Activated CD4-positive, alpha-beta T cell treated with anti-CD3 and anti-CD28 coated beads, Interleukin-2, amount 10 ng/mL, durations not matched to agents 7 days and 5 days (primary cell): ENCODE results near the gene TMEM116. TPM values are rescaled to one million over a fixed set of nuclear protein-coding genes. Genes with fewer than 3 reads are reported as not detected.
A peak's percentile ranks its signal among the peaks of the same experiment; 100 is the strongest.
"Not testable (repeated sequence)": the region's sequence is repeated elsewhere in the genome, so short reads cannot be mapped to it uniquely, and the experiment has no call there.

Source experiments
- CTCF ChIA-PET: fragments of 350-600 bp; sonication (Branson Sonifier 250); formaldehyde crosslinking; loops from one replicate; lab custom pipeline; 2021; ENCODE audit warnings: antibody characterized with exemption; lab: Charles Lee
- POLR2A ChIA-PET: fragments of 350-600 bp; sonication (Branson Sonifier 250); formaldehyde crosslinking; loops from one replicate; lab custom pipeline; 2021; ENCODE audit warnings: antibody characterized with exemption; lab: Charles Lee
- DNase-seq: peaks from one replicate; pipeline ENCODE4 v3.0.0-alpha.2; 2020
- H3K27ac Mint-ChIP-seq: one replicate; pipeline ENCODE4 v1.8.0; 2021; ENCODE audit warnings: mild to moderate bottlenecking, moderate library complexity, mixed read lengths
- H3K27me3 Mint-ChIP-seq: one replicate; pipeline ENCODE4 v1.8.0; 2021; ENCODE audit warnings: mixed read lengths
- H3K36me3 Mint-ChIP-seq: one replicate; pipeline ENCODE4 v1.8.0; 2021; ENCODE audit warnings: low read depth, mixed read lengths
- H3K4me1 Mint-ChIP-seq: one replicate; pipeline ENCODE4 v1.8.0; 2021; ENCODE audit warnings: mixed read lengths
- H3K4me3 Mint-ChIP-seq: one replicate; pipeline ENCODE4 v1.8.0; 2021; ENCODE audit warnings: mild to moderate bottlenecking, moderate library complexity, mixed read lengths
- H3K9me3 Mint-ChIP-seq: one replicate; pipeline ENCODE4 v1.8.0; 2021; ENCODE audit warnings: mixed read lengths
- total RNA-seq, 2 experiments: library from RNA; stranded (reverse); gene quantifications; one replicate each; pipeline ENCODE4 v1.2.3, GENCODE V29; 2021

Gene TMEM116
- total RNA-seq, 2 experiments from 2014 or later = 16.6 to 16.9 TPM

DNA sequence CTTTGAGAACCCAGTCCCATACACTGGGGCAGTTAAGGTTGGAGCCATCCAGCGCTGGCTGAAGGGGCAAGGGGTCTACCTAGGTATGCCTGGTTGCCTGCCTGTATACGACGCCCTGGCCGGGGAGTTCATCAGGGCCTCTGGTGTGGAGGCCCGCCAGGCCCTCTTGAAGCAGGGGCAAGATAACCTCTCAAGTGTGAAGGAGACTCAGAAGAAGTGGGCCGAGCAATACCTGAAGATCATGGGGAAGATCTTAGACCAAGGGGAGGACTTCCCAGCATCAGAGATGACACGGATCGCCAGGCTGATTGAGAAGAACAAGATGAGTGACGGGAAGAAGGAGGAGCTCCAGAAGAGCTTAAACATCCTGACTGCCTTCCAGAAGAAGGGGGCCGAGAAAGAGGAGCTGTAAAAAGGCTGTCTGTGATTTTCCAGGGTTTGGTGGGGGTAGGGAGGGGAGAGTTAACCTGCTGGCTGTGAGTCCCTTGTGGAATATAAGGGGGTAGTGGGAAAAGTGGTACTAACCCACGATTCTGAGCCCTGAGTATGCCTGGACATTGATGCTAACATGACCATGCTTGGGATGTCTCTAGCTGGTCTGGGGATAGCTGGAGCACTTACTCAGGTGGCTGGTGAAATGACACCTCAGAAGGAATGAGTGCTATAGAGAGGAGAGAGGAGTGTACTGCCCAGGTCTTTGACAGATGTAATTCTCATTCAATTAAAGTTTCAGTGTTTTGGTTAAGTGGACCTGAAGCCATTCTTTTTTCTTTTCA, 9.5 kb upstream of the TMEM116 start:
- Mint-ChIP-seq H3K36me3 (peaks cover 67% of the 10 kb centered on the region), H3K4me3 (no peak overlapping the region), H3K27me3 (no peaks in the 10 kb centered on the region), H3K9me3 (no peaks in the 10 kb centered on the region), H3K4me1 (peaks cover 43% of the 10 kb centered on the region), H3K27ac (peak overlapping the region; percentile 71)
- DNase-seq = no peak
- ChIA-PET POLR2A (no interaction called here), CTCF (interaction anchor here (0.6 to 1.4 kb wide), 5 partner anchors 8 to 361 kb away, joined by 3 to 6 read pairs (median 3); no protein-coding TSS in a partner anchor)

DNA sequence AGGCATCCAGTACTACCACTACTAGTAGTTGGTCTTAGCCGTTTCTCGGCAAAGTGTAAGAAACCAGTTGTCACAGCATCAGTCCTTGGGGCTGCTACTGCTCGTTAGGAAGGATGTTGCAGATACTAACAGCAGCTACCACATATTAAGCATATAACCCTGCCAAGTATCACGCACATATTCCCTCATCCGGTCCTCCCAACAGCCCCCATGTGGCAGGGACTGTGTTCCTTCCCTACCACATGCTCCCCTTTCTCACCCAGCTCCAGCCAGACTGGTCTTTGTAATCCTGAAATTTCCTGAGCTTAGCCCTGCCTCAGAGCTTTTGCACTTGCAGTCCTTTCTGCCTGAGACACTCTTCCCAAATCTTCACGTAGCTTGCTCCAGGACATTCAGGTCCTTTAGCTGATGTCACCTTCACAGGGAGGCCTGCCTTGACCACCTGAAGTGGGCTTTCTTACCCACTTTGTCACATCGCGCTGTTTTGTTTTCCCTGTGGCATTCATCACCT, 8.0 kb upstream of the TMEM116 start:
- ChIA-PET CTCF (interaction anchor here (0.5 to 1.2 kb wide), 4 partner anchors 10 to 679 kb away, joined by 3 read pairs; no protein-coding TSS in a partner anchor), POLR2A (no interaction called here)
- H3K27me3 Mint-ChIP-seq = no peaks in the 10 kb centered on the region
- peaks cover 72% of the 10 kb centered on the region for H3K36me3 Mint-ChIP-seq
- no peak for DNase-seq
- H3K4me1 Mint-ChIP-seq = peaks cover 49% of the 10 kb centered on the region
- H3K9me3 Mint-ChIP-seq = peaks cover 3% of the 10 kb centered on the region
- H3K4me3 Mint-ChIP-seq = no peak overlapping the region
- H3K27ac Mint-ChIP-seq = no peak overlapping the region

DNA sequence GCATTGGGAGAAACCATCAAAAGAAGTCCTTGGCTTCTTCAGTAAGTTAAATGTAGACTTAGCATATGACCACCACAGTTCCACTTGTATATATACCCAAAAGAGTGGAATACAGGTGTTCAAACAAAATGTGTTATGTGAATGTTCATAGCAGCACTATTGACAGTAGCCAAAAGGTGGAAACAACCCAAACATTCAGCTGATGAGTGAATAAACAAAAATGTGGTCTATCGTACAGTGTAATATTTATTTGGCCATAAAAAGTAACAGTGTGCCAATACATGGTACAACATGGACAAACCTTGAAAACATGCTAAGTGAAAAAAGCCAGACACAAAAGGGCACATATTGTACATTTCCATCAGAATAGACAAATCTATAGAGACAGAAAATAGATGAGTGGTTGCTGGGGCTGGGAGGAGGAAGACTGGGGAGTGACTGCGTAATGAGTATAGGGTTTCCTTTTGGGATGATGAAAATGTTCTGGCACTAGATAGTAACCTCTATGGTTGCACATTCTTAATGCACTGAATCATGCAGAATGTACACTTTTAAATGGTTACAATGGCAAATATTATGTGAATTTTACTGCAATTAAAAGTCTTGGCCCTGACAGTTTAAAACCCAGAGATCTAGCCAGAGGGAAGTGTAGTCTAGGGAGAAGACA, 5.7 kb upstream of the TMEM116 start:
- Mint-ChIP-seq H3K4me1 (peaks cover 54% of the 10 kb centered on the region), H3K9me3 (peaks cover 4% of the 10 kb centered on the region), H3K27ac (no peak overlapping the region), H3K4me3 (no peak overlapping the region), H3K27me3 (no peaks in the 10 kb centered on the region), H3K36me3 (peaks cover 71% of the 10 kb centered on the region)
- DNase-seq = no peak
- POLR2A ChIA-PET = no interaction called here
- CTCF ChIA-PET = interaction anchor here (2.0 kb wide), 1 partner anchor 22 kb away, joined by 5 read pairs; no protein-coding TSS in a partner anchor

DNA sequence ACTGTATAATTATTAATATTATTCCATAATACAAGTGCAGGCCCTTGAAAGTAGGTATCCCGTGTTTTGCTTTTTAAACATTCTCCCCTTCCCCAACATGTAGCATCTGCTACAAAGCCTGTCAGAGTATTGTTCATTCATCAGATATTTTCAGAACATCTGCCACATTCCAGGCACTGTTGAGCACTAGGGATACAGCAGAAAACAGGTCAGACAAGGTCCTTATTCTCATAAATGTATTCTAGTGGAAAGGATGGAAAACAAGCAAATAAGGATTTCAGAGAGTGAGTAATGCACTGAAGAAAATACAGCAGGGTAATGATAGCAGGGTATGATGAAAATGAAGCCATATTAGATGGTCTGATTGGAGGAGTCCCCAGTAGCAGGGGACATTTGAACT, 4.1 kb upstream of the TMEM116 start:
- Mint-ChIP-seq H3K27me3 (no peaks in the 10 kb centered on the region), H3K36me3 (peaks cover 62% of the 10 kb centered on the region)

GRCh38 chr12:112015938-112016337, 3.0 kb upstream of the TMEM116 start:
- H3K4me3 Mint-ChIP-seq = peak overlapping the region; percentile 93
- peaks cover 11% of the 10 kb centered on the region for H3K9me3 Mint-ChIP-seq
- peak overlapping the region; percentile 62 for H3K27ac Mint-ChIP-seq
- H3K27me3 Mint-ChIP-seq = no peaks in the 10 kb centered on the region
- CTCF ChIA-PET = interaction anchor here (0.9 to 1.4 kb wide), 3 partner anchors 71 to 410 kb away, joined by 3 to 6 read pairs (median 5); no protein-coding TSS in a partner anchor
- POLR2A ChIA-PET = no interaction called here
- no peak for DNase-seq
- H3K4me1 Mint-ChIP-seq = peaks cover 58% of the 10 kb centered on the region
- H3K36me3 Mint-ChIP-seq = peaks cover 68% of the 10 kb centered on the region

More for the DNA sequence above, 4.1 kb upstream of the TMEM116 start:
- no peak overlapping the region for H3K27ac Mint-ChIP-seq
- POLR2A ChIA-PET = interaction anchor here (0.6 kb wide), 1 partner anchor 575 kb away, joined by 3 read pairs; no protein-coding TSS in a partner anchor
- H3K4me3 Mint-ChIP-seq = no peak overlapping the region
- peaks cover 48% of the 10 kb centered on the region for H3K4me1 Mint-ChIP-seq
- no peak for DNase-seq
- CTCF ChIA-PET = interaction anchor here (0.7 to 1.4 kb wide), 3 partner anchors 20 to 181 kb away, joined by 3 to 6 read pairs (median 5); no protein-coding TSS in a partner anchor
- H3K9me3 Mint-ChIP-seq = peaks cover 5% of the 10 kb centered on the region

GRCh38 chr12:112013601-112014402, 837 bp upstream of the TMEM116 start:
- peak overlapping the region; percentile 93 for H3K4me3 Mint-ChIP-seq
- DNase-seq = peak; percentile 80
- peaks cover 56% of the 10 kb centered on the region for H3K4me1 Mint-ChIP-seq
- no peaks in the 10 kb centered on the region for H3K27me3 Mint-ChIP-seq
- ChIA-PET CTCF (interaction anchor here (0.7 to 2.9 kb wide), 20 partner anchors 8 to 374 kb away, joined by 3 to 16 read pairs (median 4); no protein-coding TSS in a partner anchor), POLR2A (interaction anchor here (0.8 to 2.6 kb wide), 6 partner anchors 10 to 172 kb away, joined by 3 to 8 read pairs (median 3); partner anchors contain the start of gene MAPKAPK5)
- peak overlapping the region; percentile 98 for H3K27ac Mint-ChIP-seq
- H3K9me3 Mint-ChIP-seq = peaks cover 11% of the 10 kb centered on the region
- H3K36me3 Mint-ChIP-seq = peaks cover 63% of the 10 kb centered on the region

- DNase-seq = no peak
- ChIA-PET CTCF (interaction anchor here (0.6 to 2.7 kb wide), 4 partner anchors 8 to 157 kb away, joined by 3 to 13 read pairs (median 4); partner anchors contain the start of gene TRAFD1), POLR2A (no interaction called here)
- Mint-ChIP-seq H3K27me3 (no peaks in the 10 kb centered on the region), H3K4me3 (peak overlapping the region; percentile 93), H3K36me3 (peaks cover 49% of the 10 kb centered on the region), H3K27ac (peak overlapping the region; percentile 98), H3K9me3 (peaks cover 11% of the 10 kb centered on the region), H3K4me1 (peaks cover 49% of the 10 kb centered on the region)
Measured at GRCh38 chr12:112011685-112012084, 1.3 kb downstream of the TMEM116 start.

DNA sequence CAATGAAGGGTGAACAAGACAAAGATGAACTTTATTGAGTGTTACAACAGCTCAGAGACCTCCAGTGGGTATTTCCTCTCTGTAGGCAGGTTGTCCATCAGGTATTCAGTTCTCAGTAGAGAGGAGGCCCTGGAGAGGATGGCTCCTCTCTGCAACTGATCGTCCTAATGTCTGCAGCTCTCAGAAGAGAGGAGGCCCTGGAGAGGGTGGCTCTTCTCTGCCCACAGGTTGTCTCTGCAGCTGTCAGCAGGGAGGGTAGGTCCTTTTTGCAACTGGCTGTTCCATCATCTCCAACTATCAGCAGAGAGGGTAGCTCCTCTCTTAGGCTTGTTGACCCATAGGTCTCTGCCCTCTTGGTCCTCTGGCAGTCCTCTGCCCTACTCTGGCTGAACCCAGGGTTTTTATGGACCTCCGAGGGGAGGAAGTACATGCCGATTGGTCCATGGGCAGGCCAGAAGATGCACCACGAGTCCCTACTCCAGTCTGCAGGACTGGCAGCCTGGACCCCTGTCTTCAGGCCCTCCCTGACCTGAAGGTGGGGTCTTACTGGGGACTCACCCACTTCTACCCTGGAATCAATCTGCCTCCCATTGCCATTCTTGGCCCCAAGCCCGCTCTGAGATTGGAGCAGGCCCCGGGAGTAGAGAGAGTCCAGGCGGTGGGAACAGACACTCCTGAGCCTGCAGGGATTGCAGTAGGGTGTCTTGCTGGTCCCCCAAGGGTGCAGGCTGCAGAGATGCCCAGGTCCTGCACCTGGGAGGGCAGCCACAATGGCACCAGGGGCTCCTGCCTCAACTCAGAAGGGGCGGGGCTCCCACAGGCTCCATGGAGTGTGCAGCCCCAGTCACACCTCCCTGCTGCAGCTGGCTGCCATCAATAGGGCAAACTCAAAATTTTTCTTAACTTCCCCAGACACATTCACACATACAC, 2.3 kb downstream of the TMEM116 start:
- Mint-ChIP-seq H3K9me3 (peaks cover 7% of the 10 kb centered on the region), H3K27ac (peak overlapping the region; percentile 98), H3K4me1 (peaks cover 49% of the 10 kb centered on the region), H3K36me3 (peaks cover 41% of the 10 kb centered on the region), H3K4me3 (peak overlapping the region; percentile 93), H3K27me3 (no peaks in the 10 kb centered on the region)
- DNase-seq = no peak
- POLR2A ChIA-PET = no interaction called here
- CTCF ChIA-PET = interaction anchor here (1.3 to 1.6 kb wide), 3 partner anchors 13 to 114 kb away, joined by 3 read pairs; partner anchors contain the start of gene TRAFD1

DNA sequence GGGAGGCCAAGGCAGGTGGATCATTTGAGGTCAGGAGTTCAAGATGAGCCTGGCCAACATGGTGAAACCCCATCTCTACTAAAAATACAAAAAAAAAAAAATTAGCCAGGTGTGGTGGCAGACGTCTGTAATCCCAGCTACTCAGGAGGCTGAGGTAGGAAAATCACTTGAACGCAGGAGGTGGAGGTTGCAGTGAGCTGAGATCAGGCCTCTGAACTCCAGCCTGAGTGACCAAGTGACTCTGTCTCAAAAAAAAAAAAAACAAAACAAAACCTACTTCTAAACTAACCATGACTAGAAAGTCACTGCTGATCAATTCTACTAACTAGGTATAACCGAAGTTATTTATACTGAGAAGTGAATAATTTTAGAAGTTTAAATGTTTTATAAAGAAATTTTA, 3.4 kb downstream of the TMEM116 start:
- H3K4me1 Mint-ChIP-seq = peaks cover 47% of the 10 kb centered on the region
- H3K27me3 Mint-ChIP-seq, H3K27ac Mint-ChIP-seq, DNase-seq, H3K4me3 Mint-ChIP-seq, H3K9me3 Mint-ChIP-seq, POLR2A ChIA-PET: not testable (repeated sequence)
- peaks cover 37% of the 10 kb centered on the region for H3K36me3 Mint-ChIP-seq
- CTCF ChIA-PET = interaction anchor here (0.6 to 1.6 kb wide), 5 partner anchors 10 to 407 kb away, joined by 3 read pairs; partner anchors contain the start of gene TRAFD1

- Mint-ChIP-seq H3K9me3 (peaks cover 7% of the 10 kb centered on the region), H3K4me1 (peaks cover 42% of the 10 kb centered on the region), H3K27ac (no peak overlapping the region), H3K36me3 (peaks cover 31% of the 10 kb centered on the region), H3K27me3 (no peaks in the 10 kb centered on the region), H3K4me3 (no peak overlapping the region)
- no peak for DNase-seq
- CTCF ChIA-PET = interaction anchor here (0.7 to 1.3 kb wide), 2 partner anchors 21 to 408 kb away, joined by 3 read pairs; no protein-coding TSS in a partner anchor
- POLR2A ChIA-PET = no interaction called here
Measured at GRCh38 chr12:112008918-112009317, 4.0 kb downstream of the TMEM116 start.

- Mint-ChIP-seq H3K27me3 (no peaks in the 10 kb centered on the region), H3K36me3 (peaks cover 36% of the 10 kb centered on the region), H3K9me3 (peaks cover 7% of the 10 kb centered on the region), H3K27ac (no peak overlapping the region), H3K4me1 (peaks cover 47% of the 10 kb centered on the region), H3K4me3 (no peak overlapping the region)
- no peak for DNase-seq
- ChIA-PET POLR2A (no interaction called here), CTCF (interaction anchor here (0.6 to 1.7 kb wide), 2 partner anchors 17 to 1212 kb away, joined by 3 read pairs; no protein-coding TSS in a partner anchor)
Measured at GRCh38 chr12:112007945-112008344, 5.0 kb downstream of the TMEM116 start.
